Measurements from ENCODE around the gene PUS10. TPM values are rescaled to one million over a fixed set of nuclear protein-coding genes. Genes with fewer than 3 reads are reported as not detected.
A peak's percentile ranks its signal among the peaks of the same experiment; 100 is the strongest.

PUS10 gene
- total RNA-seq, 1 experiment from 2014 or later = 5.6 TPM

GRCh38 chr2:60998628-60999545, 19.2 kb downstream of the PUS10 start:
- ATAC-seq (peak; percentile 80), DNase-seq (ENCODE audit: low read depth, low spot score) (no peak)
- CTCF ChIA-PET = interaction anchor here (0.6 to 4.3 kb wide), 19 partner anchors 9 to 439 kb away, joined by 3 to 59 read pairs (median 6); partner anchors contain the start of genes PEX13 and PUS10
- H3K36me3 ChIP-seq (ENCODE audit: control insufficient read depth in 1 of 2, insufficient read depth in 2 of 2, low read length in 2 of 2) = no peaks in the 10 kb centered on the region
- H3K9me3 ChIP-seq (ENCODE audit: control insufficient read depth in 1 of 2, insufficient read depth in 1 of 2, low read depth in 1 of 2, low read length in 2 of 2) = no peaks in the 10 kb centered on the region
- no peaks in the 10 kb centered on the region for H3K79me2 ChIP-seq (ENCODE audit: insufficient read depth, low read length)
- H3K4me2 ChIP-seq (ENCODE audit: low read length) = no peak overlapping the region
- RAD21 ChIA-PET (ENCODE audit: low non-redundant PET in 1 of 2, low total read pairs in 2 of 2, uncharacterized antibody in 2 of 2, unreplicated experiment in 2 of 2) = interaction anchor here (0.6 to 1.6 kb wide), 8 partner anchors 23 to 324 kb away, joined by 3 to 8 read pairs (median 4); no protein-coding TSS in a partner anchor
- intact Hi-C loops (cut with micrococcal nuclease) = loop anchor here (1.0 to 5.0 kb wide), 4 partner anchors 194 to 437 kb away; no protein-coding TSS in a partner anchor
- TF ChIP-seq JUND (IDR thresholded peaks at IDR 0.05) (no peak), RAD21 (IDR thresholded peaks at IDR 0.05; ENCODE audit: low read depth) (peak; percentile 87)
- TF ChIP-seq, protein P1, sequence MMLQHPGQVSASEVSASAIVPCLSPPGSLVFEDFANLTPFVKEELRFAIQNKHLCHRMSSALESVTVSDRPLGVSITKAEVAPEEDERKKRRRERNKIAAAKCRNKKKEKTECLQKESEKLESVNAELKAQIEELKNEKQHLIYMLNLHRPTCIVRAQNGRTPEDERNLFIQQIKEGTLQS (IDR thresholded peaks at IDR 0.05) = no peak
- TF ChIP-seq, protein P2, sequence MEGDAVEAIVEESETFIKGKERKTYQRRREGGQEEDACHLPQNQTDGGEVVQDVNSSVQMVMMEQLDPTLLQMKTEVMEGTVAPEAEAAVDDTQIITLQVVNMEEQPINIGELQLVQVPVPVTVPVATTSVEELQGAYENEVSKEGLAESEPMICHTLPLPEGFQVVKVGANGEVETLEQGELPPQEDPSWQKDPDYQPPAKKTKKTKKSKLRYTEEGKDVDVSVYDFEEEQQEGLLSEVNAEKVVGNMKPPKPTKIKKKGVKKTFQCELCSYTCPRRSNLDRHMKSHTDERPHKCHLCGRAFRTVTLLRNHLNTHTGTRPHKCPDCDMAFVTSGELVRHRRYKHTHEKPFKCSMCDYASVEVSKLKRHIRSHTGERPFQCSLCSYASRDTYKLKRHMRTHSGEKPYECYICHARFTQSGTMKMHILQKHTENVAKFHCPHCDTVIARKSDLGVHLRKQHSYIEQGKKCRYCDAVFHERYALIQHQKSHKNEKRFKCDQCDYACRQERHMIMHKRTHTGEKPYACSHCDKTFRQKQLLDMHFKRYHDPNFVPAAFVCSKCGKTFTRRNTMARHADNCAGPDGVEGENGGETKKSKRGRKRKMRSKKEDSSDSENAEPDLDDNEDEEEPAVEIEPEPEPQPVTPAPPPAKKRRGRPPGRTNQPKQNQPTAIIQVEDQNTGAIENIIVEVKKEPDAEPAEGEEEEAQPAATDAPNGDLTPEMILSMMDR (IDR thresholded peaks at IDR 0.05 in 2 of 3, conservative IDR thresholded peaks at IDR 0.05 in 1 of 3; ENCODE audit: borderline replicate concordance in 1 of 3, insufficient read depth in 1 of 3, low read depth in 2 of 3, low read length in 2 of 3) = peak; percentile 45 to 81 (median 74); a peak in 5 of 6 replicates
- H2AFZ ChIP-seq (ENCODE audit: low read depth, low read length, poor library complexity, severe bottlenecking) = no peak overlapping the region
- H3K9me2 ChIP-seq (ENCODE audit: insufficient read depth) = no peaks in the 10 kb centered on the region
- no peak overlapping the region for H3K27ac ChIP-seq (ENCODE audit: low read depth, low read length)
- no peak overlapping the region for H3K9ac ChIP-seq (ENCODE audit: low read length)
- BruUV-seq (replicated peaks) = no TSS peak
- H4K20me1 ChIP-seq (ENCODE audit: insufficient read depth) = no peaks in the 10 kb centered on the region
- POLR2A ChIA-PET = no interaction called here
- peaks cover 0 to 2% of the 10 kb centered on the region in 2 experiments; a peak in 3 of 4 replicates for H3K4me1 ChIP-seq (ENCODE audit: control insufficient read depth in 1 of 2, insufficient read depth in 2 of 2, low read length in 2 of 2)
- H3K4me3 ChIP-seq (replicated peaks in 1 of 2; ENCODE audit: low read depth in 1 of 2, low read length in 2 of 2) = no peak overlapping the region
- H3K27me3 ChIP-seq (ENCODE audit: insufficient read depth, low read length) = no peaks in the 10 kb centered on the region

DNA sequence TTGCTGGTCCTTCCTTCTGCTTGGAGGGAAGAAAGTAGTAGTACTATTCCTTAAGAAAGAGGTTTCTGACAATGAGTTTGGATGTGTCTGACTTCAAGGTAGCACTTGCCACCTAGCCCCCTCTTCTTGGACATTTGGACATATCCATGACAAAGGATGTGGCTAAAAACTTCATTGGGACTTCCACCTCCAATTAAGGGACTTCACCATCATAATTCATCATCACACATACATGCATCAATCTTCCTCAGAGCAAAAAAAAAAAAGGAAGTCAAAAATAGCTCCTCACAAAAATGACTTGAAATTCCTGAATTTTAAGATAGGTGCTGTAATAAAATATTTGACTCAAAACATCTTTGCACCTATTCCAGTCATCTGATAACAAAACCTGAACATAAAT, 23.9 kb downstream of the PUS10 start:
- Histone ChIP-seq H3K4me1 (ENCODE audit: control insufficient read depth in 1 of 2, insufficient read depth in 2 of 2, low read length in 2 of 2) (no peaks in the 10 kb centered on the region), H3K27ac (ENCODE audit: low read depth, low read length) (no peak overlapping the region), H2AFZ (ENCODE audit: low read depth, low read length, poor library complexity, severe bottlenecking) (no peak overlapping the region), H3K4me3 (replicated peaks in 1 of 2; ENCODE audit: low read depth in 1 of 2, low read length in 2 of 2) (no peak overlapping the region), H4K20me1 (ENCODE audit: insufficient read depth) (no peaks in the 10 kb centered on the region), H3K4me2 (ENCODE audit: low read length) (no peak overlapping the region), H3K9me2 (ENCODE audit: insufficient read depth) (no peaks in the 10 kb centered on the region), H3K27me3 (ENCODE audit: insufficient read depth, low read length) (no peaks in the 10 kb centered on the region), H3K36me3 (ENCODE audit: control insufficient read depth in 1 of 2, insufficient read depth in 2 of 2, low read length in 2 of 2) (no peaks in the 10 kb centered on the region), H3K9ac (ENCODE audit: low read length) (no peak overlapping the region), H3K79me2 (ENCODE audit: insufficient read depth, low read length) (no peaks in the 10 kb centered on the region), H3K9me3 (ENCODE audit: control insufficient read depth in 1 of 2, insufficient read depth in 1 of 2, low read depth in 1 of 2, low read length in 2 of 2) (0 out of 4 replicates have a peak, but pooled peaks cover 0 to 7% of the 10 kb centered on the region in 2 experiments)
- ATAC-seq (no peak), DNase-seq (ENCODE audit: low read depth, low spot score) (no peak)
- intact Hi-C loops (cut with micrococcal nuclease) = no loop called here
- TF ChIP-seq ZNF274 (IDR thresholded peaks at IDR 0.05; ENCODE audit: low read depth, low read length) = no peak
- no peak for TF ChIP-seq POLR2AphosphoS5 (IDR thresholded peaks at IDR 0.05; ENCODE audit: low read depth, low read length)
- no peak for TF ChIP-seq SRF (IDR thresholded peaks at IDR 0.05; ENCODE audit: low read depth)
- TF ChIP-seq REST (IDR thresholded peaks at IDR 0.05; ENCODE audit: low read depth) = no peak
- TF ChIP-seq POLR2A (IDR thresholded peaks at IDR 0.05; ENCODE audit: borderline replicate concordance, extremely low read depth, insufficient read depth, insufficient read length) = no peak
- TF ChIP-seq MAX (IDR thresholded peaks at IDR 0.05) = no peak
- no peak for TF ChIP-seq JUND (IDR thresholded peaks at IDR 0.05)
- no peak for TF ChIP-seq EZH2 (IDR thresholded peaks at IDR 0.05)
- TF ChIP-seq EGR1 (IDR thresholded peaks at IDR 0.05; ENCODE audit: low read depth) = no peak
- BruUV-seq (replicated peaks) = no TSS peak
- RAD21 ChIA-PET (ENCODE audit: low non-redundant PET in 1 of 2, low total read pairs in 2 of 2, uncharacterized antibody in 2 of 2, unreplicated experiment in 2 of 2) = no interaction called here
- POLR2A ChIA-PET = no interaction called here
- CTCF ChIA-PET = no interaction called here

Measured in HCT116 (cell line).